Liver (tissue), 9 donors: ENCODE measurements around the gene KRTAP13-4. TPM values are rescaled to one million over a fixed set of nuclear protein-coding genes. Genes with fewer than 3 reads are reported as not detected.

Experiments
- DNase-seq: peaks from one replicate; pipeline ENCODE4 v3.0.0-alpha.2; 2017; ENCODE audit warnings: low spot score
- H3K27ac ChIP-seq, 2 donors: one replicate each; pipeline ENCODE4 v1.7.0; 2013; ENCODE audit warnings: inconsistent platforms in 2 of 2, low read length in 2 of 2, control low read depth in 1 of 2, low read depth in 1 of 2, mild to moderate bottlenecking in 1 of 2
- H3K27me3 ChIP-seq, 4 donors: one replicate each; pipeline versions ENCODE4 v1.6.1 to v1.7.0; 2013; ENCODE audit warnings: low read length in 3 of 4, inconsistent platforms in 1 of 4, mild to moderate bottlenecking in 1 of 4, moderate library complexity in 1 of 4; ENCODE audit not compliant: control insufficient read depth in 4 of 4, insufficient read depth in 4 of 4
- H3K36me3 ChIP-seq, 4 donors: one replicate each; pipeline versions ENCODE4 v1.6.1 to v1.7.0; 2013; ENCODE audit warnings: low read length in 3 of 4, mild to moderate bottlenecking in 3 of 4, low read depth in 1 of 4, moderate library complexity in 1 of 4; ENCODE audit not compliant: control insufficient read depth in 4 of 4, insufficient read depth in 3 of 4
- H3K4me1 ChIP-seq, 4 donors: one replicate each; pipeline versions ENCODE4 v1.6.1 to v1.7.0; 2013; ENCODE audit warnings: low read length in 3 of 4, mild to moderate bottlenecking in 3 of 4, moderate library complexity in 1 of 4; ENCODE audit not compliant: control insufficient read depth in 4 of 4, insufficient read depth in 4 of 4
- H3K4me3 ChIP-seq, 3 donors: one replicate each; pipeline versions ENCODE4 v1.6.1 to v1.7.0; 2013; ENCODE audit warnings: low read length in 3 of 3, control low read depth in 1 of 3, low read depth in 1 of 3, mild to moderate bottlenecking in 1 of 3
- H3K9ac ChIP-seq, 2 donors: one replicate each; pipeline ENCODE4 v1.7.0; 2013; ENCODE audit warnings: low read length in 2 of 2, mild to moderate bottlenecking in 2 of 2, moderate library complexity in 2 of 2, control low read depth in 1 of 2, low read depth in 1 of 2
- H3K9me3 ChIP-seq, 4 donors: one replicate each; pipeline versions ENCODE4 v1.6.1 to v1.7.0; 2013; ENCODE audit warnings: low read length in 3 of 4; ENCODE audit not compliant: control insufficient read depth in 4 of 4
- ATF3 ChIP-seq: IDR thresholded peaks from 2 replicates; pipeline ENCODE4 v1.6.1; 2016; ENCODE audit warnings: antibody characterized with exemption
- CTCF ChIP-seq: fragments of 150-350 bp; IDR thresholded peaks from 2 replicates; pipeline ENCODE4 v1.5.1; 2017; ENCODE audit warnings: improper control_type of control experiment, low read depth, low read length; ENCODE audit not compliant: missing input control
- EGR1 ChIP-seq, 2 donors: IDR thresholded peaks; 2 replicates each; pipeline ENCODE4 v1.6.1; 2016 to 2018; ENCODE audit warnings: antibody characterized with exemption in 2 of 2, low read depth in 2 of 2
- FOXA1 ChIP-seq: IDR thresholded peaks from 2 replicates; pipeline ENCODE4 v1.6.1; 2016; ENCODE audit warnings: antibody characterized with exemption
- FOXA2 ChIP-seq: IDR thresholded peaks from 2 replicates; pipeline ENCODE4 v1.6.1; 2016; ENCODE audit warnings: antibody characterized with exemption
- GABPA ChIP-seq, 2 donors: IDR thresholded peaks in 1 of 2; conservative IDR thresholded peaks in 1 of 2; 2 replicates each; pipeline ENCODE4 v1.6.1; 2016; ENCODE audit warnings: antibody characterized with exemption in 2 of 2, mild to moderate bottlenecking in 1 of 2, moderate library complexity in 1 of 2
- HNF4A ChIP-seq, 2 donors: conservative IDR thresholded peaks; 2 replicates each; pipeline ENCODE4 v1.6.1; 2016; ENCODE audit warnings: antibody characterized with exemption in 2 of 2, mild to moderate bottlenecking in 2 of 2
- HNF4G ChIP-seq: IDR thresholded peaks from 2 replicates; pipeline ENCODE4 v1.6.1; 2016; ENCODE audit warnings: antibody characterized with exemption
- JUND ChIP-seq, 2 donors: IDR thresholded peaks; 2 replicates each; pipeline ENCODE4 v1.6.1; 2016; ENCODE audit warnings: antibody characterized with exemption in 2 of 2
- NR2F2 ChIP-seq: IDR thresholded peaks from 2 replicates; pipeline ENCODE4 v1.6.1; 2016; ENCODE audit warnings: antibody characterized with exemption
- RAD21 ChIP-seq, 2 donors: IDR thresholded peaks; 2 replicates each; pipeline ENCODE4 v1.6.1; 2016; ENCODE audit warnings: antibody characterized with exemption in 2 of 2, mild to moderate bottlenecking in 2 of 2
- SP1 ChIP-seq: IDR thresholded peaks from 2 replicates; pipeline ENCODE4 v1.6.1; 2018; ENCODE audit warnings: antibody characterized with exemption, mild to moderate bottlenecking
- TAF1 ChIP-seq: conservative IDR thresholded peaks from 2 replicates; pipeline ENCODE4 v1.6.1; 2016; ENCODE audit warnings: antibody characterized with exemption, mild to moderate bottlenecking
- YY1 ChIP-seq: IDR thresholded peaks from 2 replicates; pipeline ENCODE4 v1.6.1; 2016; ENCODE audit warnings: antibody characterized with exemption, mild to moderate bottlenecking
- ZBTB33 ChIP-seq: IDR thresholded peaks from 2 replicates; pipeline ENCODE4 v1.6.1; 2016; ENCODE audit warnings: antibody characterized with exemption
- WGBS: extraction: QIAGEN DNeasy Blood & Tissue Kit; methylation state at CpG from one replicate; pipeline ENCODE4 v1.1.7; 2013; 5-methylcytosine and 5-hydroxymethylcytosine counted together
- polyA plus RNA-seq, 2 donors: library from polyadenylated mRNA; stranded (reverse) in 1 of 2; unstranded in 1 of 2; fragments of 200-250 nt in 1 of 2; fragments of >200 nt in 1 of 2; fragmentation: Nextera tagmentation in 1 of 2; extraction: Ambion mirVana in 1 of 2; gene quantifications; one replicate each; pipeline versions ENCODE4 v1.2.1 to v1.2.3, GENCODE V29; 2013 to 2015
- total RNA-seq, 2 donors: library from RNA; depleted of rRNA; stranded (reverse); fragments of >200 nt; gene quantifications; one replicate each; pipeline ENCODE4 v1.2.3, GENCODE V29; 2014
- TF ChIP-seq, protein P1 (sequence below): IDR thresholded peaks from 2 replicates; pipeline ENCODE4 v1.6.1; 2016; ENCODE audit warnings: antibody characterized with exemption, mild to moderate bottlenecking
- TF ChIP-seq, protein P2 (sequence below): IDR thresholded peaks from 2 replicates; pipeline ENCODE4 v1.6.1; 2016; ENCODE audit warnings: antibody characterized with exemption
- donor health status: healthy.
- donor health status: healthy.
- donor health status: healthy.
- donor health status: healthy.
- donor health status: healthy.

The KRTAP13-4 gene
- total and polyA plus RNA-seq, 4 donors, result not detected

DNA sequence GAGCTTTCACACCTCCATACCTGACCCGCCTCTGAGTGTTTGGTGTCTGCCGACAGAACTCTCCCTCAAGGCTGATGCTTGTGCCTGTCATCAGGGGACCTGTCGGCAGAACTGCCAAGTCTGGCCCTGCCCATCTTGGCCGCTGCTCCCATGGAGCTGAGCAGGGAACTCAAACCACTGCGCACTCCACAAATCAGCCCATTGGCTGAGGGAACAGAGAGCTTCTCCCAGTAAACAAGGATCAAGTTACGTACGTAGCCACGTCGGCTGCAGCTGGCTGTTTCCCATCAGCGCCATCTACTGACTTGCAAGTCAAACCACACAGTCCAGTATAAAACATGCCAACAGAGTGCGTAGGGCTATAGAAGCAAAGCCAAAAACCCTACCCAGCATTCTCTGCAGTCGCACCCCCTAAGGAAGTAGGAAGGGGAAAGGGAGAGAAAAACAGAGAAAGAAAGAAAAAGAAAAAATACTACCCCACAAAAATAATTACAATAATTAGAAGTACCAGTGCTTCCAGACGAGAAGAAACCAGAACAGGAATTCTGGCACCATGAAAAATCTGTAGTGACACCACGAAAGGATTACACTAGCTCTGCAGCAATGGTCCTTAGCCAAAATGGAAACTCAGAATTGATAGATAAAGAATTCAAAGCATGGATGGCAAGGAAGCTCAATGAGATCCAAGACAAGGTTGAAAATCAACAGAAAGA is 21.1 kb upstream of the KRTAP13-4 start:
- H3K9ac ChIP-seq, result no peak overlapping the region
- TF ChIP-seq GABPA (IDR thresholded peaks at IDR 0.05 in 1 of 2, conservative IDR thresholded peaks at IDR 0.05 in 1 of 2), result no peak
- no peak for TF ChIP-seq ZBTB33
- TF ChIP-seq RAD21 (IDR thresholded peaks at IDR 0.05), result peak in 1 of 2 donors; percentile 41
- no peak for TF ChIP-seq HNF4G
- peaks cover 0 to 2% (median 0%) of the 10 kb centered on the region in 4 donors for H3K27me3 ChIP-seq
- no peaks in the 10 kb centered on the region for H3K36me3 ChIP-seq
- 29% methylated on average over 14 of the region's 14 CpGs for WGBS
- H3K4me1 ChIP-seq, result no peaks in the 10 kb centered on the region
- no peaks in the 10 kb centered on the region for H3K9me3 ChIP-seq
- no peak for DNase-seq
- no peak overlapping the region for H3K27ac ChIP-seq
- H3K4me3 ChIP-seq, result no peak overlapping the region

GRCh38 chr21:30415993-30416392 is 14.0 kb upstream of the KRTAP13-4 start:
- H3K36me3 ChIP-seq, result no peaks in the 10 kb centered on the region
- no peak for DNase-seq
- no peak overlapping the region for H3K27ac ChIP-seq
- H3K4me3 ChIP-seq, result no peak overlapping the region
- H3K9me3 ChIP-seq, result no peaks in the 10 kb centered on the region
- WGBS, result 65% methylated on average over 5 of the region's 5 CpGs
- TF ChIP-seq YY1 (no peak), ATF3 (no peak), NR2F2 (no peak), EGR1 (IDR thresholded peaks at IDR 0.05; ENCODE audit: low read depth in 2 of 2) (no peak), FOXA1 (no peak), GABPA (IDR thresholded peaks at IDR 0.05 in 1 of 2, conservative IDR thresholded peaks at IDR 0.05 in 1 of 2) (no peak), CTCF (no peak), RAD21 (IDR thresholded peaks at IDR 0.05) (no peak), HNF4A (conservative IDR thresholded peaks at IDR 0.05) (no peak), ZBTB33 (no peak), JUND (IDR thresholded peaks at IDR 0.05) (no peak), FOXA2 (no peak), TAF1 (no peak), SP1 (no peak)
- TF ChIP-seq, protein P1, sequence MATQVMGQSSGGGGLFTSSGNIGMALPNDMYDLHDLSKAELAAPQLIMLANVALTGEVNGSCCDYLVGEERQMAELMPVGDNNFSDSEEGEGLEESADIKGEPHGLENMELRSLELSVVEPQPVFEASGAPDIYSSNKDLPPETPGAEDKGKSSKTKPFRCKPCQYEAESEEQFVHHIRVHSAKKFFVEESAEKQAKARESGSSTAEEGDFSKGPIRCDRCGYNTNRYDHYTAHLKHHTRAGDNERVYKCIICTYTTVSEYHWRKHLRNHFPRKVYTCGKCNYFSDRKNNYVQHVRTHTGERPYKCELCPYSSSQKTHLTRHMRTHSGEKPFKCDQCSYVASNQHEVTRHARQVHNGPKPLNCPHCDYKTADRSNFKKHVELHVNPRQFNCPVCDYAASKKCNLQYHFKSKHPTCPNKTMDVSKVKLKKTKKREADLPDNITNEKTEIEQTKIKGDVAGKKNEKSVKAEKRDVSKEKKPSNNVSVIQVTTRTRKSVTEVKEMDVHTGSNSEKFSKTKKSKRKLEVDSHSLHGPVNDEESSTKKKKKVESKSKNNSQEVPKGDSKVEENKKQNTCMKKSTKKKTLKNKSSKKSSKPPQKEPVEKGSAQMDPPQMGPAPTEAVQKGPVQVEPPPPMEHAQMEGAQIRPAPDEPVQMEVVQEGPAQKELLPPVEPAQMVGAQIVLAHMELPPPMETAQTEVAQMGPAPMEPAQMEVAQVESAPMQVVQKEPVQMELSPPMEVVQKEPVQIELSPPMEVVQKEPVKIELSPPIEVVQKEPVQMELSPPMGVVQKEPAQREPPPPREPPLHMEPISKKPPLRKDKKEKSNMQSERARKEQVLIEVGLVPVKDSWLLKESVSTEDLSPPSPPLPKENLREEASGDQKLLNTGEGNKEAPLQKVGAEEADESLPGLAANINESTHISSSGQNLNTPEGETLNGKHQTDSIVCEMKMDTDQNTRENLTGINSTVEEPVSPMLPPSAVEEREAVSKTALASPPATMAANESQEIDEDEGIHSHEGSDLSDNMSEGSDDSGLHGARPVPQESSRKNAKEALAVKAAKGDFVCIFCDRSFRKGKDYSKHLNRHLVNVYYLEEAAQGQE, result no peak
- TF ChIP-seq, protein P2, sequence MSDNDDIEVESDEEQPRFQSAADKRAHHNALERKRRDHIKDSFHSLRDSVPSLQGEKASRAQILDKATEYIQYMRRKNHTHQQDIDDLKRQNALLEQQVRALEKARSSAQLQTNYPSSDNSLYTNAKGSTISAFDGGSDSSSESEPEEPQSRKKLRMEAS, result no peak
- H3K27me3 ChIP-seq, result no peaks in the 10 kb centered on the region
- H3K9ac ChIP-seq, result no peak overlapping the region
- no peaks in the 10 kb centered on the region for H3K4me1 ChIP-seq
